Fibroblast of skin of back (primary cell): ENCODE results near the gene WDR27.
A peak's percentile ranks its signal among the peaks of the same experiment; 100 is the strongest.

Experiments
- DNase-seq: peaks from one replicate; pipeline ENCODE4 v3.0.0-alpha.2; 2013

Gene WDR27

DNA sequence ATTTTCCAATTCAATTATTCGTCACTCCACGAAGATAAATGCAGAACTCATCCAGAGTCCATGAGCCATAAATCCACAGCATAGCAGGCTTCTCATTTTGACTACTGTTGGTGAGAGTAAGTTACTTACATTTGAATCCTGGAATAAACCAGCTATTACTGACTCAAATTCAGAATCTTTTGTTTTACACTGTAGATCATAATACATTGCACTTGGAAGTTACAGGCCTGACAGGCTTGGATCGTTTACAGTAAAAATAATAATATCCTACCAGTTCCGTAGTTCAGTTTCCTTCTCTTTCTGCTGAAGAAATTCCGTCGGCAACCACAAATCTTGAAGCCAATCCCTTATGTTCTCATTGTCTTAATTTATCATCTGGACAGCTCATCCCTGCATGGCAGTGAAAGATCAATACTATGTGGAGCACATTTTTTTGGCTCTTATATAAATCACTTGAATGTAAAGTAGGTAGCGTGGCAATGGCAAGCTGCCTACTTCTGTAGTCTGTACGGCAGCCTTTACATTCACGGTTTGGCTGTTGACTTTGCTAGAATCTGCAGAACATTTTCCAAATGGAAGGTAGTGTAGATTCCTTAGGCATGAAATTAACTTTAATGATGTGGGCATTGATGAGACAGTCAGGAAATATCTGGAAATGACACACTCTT lies 142.9 kb downstream of the WDR27 start:
- DNase-seq: peak; percentile 47

DNA sequence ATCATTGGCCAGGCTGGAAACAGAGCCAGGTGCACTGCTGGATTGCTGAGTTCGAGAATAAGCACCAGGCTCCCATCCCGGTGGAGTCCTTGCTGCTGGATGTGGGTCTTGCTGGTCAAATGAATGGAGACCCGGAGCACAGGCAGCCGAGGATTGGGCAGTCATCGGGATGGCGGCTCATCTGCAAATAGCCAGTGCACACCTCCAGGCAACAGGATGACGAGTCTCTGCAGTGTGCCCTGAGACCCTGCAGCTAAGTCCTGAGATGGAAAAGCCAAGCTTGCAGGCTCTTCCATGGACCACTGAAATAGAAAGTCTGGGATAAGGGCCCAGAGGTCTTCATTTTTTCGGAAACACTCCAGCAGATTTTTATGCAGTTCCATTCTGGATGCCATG lies 143.5 kb downstream of the WDR27 start:
- no peak for DNase-seq

DNA sequence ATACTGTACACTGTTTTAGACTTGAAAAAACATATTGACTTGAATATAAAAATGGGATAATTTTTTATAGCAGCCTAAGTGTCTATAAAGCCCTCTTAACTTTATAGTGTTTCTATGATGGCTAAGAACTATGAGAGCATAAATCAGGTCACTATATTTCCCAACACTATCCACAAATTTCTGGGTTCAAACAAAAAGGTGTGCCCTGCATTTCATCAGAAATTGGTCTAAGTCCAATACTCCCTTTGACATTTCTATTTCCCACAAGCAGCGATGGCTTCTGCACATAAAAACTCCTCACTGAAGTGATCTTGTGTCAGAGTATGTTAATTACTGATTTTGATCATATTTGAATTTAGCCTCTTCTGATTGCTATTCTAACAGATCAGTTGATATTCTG lies 143.9 kb downstream of the WDR27 start:
- DNase-seq: no peak

DNA sequence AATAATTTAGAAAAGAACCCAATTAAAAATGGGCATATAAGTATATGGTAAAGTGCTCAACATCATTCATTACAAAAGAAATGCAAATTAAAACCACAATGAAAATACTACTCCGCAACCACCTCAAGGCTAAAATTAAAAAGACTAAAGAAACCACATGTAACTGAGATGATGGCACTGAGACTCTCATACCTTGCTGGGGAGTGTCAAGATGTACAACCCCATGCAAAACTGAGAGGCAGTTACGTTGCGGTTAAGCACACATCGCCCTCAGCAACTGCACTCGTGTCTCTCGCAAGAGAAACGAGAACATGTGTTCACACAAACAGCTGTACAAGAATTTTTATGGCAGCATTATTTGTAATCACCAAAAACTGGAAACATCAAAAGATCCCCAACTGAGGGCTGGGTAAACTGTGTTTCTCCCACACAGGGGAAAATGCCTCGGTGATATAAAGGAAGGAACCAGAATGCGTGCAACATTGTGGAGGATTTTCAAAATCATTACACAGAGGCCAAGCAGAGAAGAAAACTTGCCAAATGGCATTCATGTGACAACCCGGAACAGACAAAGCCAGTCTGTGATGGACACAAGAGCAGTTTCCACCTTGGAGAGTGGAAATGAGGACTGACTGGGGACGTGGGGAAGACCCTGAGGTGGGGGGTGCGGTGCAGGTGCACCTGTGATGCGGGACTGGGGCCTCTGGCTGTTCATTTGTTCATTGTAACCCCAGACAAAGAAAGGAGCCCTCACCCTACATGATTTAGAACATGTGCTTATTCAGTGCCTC lies 144.9 kb downstream of the WDR27 start:
- no peak for DNase-seq

DNA sequence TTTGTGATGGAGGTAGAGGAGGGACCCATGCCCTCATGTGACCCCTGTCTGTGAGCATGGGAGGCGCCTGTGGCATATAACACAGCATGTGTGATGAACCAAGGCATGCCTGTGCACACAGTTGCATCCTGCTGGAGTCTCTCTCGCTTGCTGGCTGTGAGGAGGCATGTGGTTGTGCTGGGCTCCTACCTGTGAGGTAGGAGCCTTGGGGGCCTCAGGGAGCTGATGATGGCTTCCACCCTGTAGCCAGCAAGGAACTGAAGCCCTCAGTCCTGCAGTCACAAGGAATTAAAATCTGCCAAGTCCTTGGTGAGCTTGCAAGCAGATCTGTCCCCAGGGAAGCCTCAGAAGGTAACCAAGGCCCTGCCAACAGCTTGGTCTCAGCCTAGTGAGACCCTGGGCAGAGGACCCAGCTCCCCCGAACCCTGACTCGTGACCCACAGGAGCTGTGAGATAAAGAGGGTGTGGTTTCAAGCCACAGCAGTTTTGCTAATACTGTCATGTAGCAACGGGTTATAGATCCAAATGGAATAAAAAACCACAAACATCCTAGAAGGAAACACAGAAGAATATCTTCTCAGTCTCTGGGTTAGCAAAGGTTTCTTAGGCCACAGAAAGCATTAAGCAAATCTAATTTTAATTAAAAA lies 145.7 kb downstream of the WDR27 start:
- no peak for DNase-seq

DNA sequence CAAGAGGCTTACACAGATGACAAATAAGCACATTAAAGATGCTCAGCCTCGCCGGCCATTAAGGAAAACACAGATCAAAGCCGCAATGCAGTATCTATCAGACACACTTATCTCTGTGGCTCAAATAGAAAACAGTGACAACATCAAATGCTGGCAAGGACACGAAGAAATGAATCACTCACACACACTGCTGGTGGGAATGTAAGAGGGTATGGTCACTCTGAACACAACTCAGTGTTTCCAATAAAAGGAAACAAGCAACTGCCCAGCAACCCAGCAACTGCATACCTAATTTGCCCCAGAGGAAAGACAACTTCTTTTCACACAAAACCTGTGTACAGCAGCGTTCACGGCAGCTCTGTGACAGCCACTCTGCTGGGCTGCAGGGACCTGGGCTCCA lies 155.8 kb downstream of the WDR27 start:
- peak; percentile 21 for DNase-seq

DNA sequence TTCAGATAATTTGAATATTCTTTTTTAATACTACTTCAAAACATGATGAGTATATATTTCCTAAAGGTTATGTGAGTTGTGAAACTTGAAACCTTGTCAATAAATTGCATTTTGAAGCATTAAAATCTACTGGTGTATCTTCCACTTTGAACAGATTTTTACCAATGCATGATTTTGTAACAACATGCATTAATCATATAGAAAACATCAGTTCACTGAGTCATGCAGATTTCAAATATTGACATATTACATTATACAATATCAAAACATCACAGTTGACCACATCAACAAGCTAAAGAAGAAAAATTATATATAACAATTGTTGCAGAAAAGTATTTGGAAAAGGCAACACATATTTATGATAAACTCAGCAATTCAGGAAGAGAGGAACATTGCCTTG lies 158.1 kb downstream of the WDR27 start:
- peak; percentile 15 for DNase-seq

DNA sequence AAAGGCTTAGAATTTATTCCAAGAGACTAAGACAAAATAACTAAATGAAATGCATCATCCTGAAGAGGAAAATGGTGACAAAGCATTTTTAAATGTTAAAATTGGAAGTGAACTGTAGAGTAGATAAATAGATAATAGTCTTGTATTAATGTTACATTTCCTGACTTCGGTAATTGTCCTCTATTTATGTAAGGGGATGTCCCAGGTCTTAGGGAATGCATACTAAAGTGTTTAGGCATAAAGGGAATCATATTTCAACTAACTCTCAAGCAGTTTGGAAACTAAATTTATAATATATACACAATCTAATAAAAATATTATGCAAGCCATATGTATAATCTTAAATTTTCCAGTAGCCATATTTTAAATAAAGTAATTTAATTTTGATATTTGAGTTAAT lies 159.3 kb downstream of the WDR27 start:
- peak; percentile 29 for DNase-seq

DNA sequence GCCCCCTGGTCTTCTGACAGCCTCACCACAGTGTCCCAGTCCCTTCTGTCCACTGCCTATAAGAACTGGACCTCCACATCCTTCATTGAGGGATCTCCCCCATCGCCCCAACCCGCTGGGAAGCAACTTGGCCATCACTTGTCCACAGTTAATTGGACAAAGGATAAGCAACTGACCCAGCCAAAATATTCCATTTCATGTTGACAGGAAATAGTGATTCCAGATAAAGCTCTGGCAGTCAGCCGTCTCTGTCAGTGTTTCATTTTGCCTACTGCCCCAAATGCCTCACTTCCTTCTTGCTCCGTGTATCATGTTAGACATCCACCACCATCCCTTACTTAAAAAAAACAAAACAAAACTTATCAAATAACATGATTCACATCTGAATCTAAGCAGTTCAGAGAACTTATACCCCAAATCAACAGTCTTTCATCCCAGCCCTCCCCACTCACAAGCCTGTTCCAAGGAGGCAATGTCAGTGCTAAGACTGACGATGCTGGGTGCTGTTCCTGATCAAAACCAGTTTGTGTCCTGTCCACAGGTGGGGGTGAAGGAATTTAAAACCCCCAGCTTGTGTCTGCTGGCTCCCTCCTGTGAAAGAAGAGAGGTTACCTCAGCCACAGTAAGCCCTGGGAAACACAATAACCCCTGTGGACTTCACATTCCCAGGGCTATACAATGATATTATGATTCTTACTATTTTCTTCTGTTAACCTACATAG lies 162.5 kb downstream of the WDR27 start:
- peak; percentile 25 for DNase-seq

DNA sequence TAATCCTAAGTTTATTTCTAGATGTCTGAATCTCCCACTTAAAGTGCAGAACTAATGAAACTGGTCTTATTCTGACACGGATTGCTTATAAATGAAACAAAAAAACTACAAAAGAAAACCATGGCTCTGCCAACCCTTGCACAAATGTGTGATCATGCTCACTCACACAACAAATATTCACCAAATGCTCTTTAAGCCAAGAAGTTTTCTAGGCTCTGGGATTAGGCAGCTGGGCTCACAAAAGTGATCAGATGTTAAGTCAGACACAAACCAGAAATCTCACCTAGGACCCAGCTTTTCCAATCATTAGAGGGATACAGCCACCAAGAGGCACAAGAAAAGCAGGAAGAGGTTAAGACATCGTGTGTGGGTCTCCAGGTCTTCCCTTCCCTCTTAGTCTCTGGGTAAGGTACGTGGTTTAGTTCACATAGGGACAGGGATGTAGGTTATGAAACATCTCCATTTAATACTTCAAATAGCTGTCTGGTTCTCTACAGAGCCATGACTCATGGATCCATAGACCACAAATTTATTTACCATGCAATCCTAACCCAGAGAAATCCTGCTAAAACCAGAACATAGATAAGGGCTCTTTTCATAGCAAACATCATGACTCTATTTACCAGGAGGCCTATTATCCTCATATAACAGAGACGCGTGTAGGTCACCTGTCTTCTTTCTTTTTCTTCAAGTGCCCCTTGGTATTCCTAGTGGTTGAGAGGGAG lies 165.2 kb downstream of the WDR27 start:
- DNase-seq: peak; percentile 62

DNA sequence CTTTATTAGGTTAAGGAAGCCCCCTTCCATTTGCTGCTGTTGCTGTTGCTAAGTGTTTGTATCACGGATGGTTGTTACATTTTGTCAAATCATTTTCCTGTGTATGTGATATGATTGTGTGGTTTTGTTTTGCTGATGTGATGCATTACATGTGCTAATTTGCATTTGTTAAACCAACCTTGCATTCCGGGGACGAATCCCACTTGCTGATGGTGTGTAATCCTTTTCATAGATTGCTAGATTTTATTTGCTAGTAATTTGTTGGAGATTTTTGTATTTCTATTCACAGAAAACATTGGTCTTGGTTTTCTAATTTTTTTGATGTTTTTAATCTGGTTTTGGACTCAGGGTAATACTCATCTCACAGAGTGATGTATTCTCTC lies 167.8 kb downstream of the WDR27 start:
- no peak for DNase-seq

DNA sequence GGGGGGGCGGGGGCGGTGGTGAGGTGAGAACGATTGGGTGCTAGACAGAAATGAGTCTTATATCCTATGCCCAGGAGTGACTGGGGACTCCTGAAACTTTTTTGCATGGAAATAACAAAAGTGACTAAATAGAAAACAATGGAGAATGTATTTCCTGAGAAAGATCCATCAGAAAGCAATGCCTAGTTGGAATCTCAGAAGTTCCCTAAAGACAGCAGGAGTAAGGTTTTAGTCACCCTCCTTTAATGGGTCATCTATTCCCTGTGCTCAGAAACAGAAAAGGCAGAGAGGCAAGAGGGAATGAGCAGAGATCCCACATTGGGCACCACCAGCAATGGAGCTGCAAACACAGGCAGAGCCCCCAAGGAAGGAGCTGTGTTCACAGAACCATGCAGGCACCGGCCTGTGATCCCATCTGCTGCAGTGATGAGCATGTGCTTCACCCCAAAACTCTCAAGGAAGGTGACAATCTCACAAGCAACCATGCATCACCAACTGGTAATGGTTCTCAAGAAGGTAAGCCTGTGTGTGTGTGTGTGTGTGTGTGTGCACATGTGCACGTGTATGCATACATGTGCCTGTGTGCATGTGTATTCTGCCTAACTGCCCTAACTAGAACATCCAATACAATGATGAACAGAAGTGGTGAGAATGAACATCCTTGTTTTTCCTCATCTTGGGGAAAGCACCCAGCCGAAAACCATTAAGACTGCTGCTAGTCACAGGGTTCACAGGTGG lies 168.4 kb downstream of the WDR27 start:
- no peak for DNase-seq

DNA sequence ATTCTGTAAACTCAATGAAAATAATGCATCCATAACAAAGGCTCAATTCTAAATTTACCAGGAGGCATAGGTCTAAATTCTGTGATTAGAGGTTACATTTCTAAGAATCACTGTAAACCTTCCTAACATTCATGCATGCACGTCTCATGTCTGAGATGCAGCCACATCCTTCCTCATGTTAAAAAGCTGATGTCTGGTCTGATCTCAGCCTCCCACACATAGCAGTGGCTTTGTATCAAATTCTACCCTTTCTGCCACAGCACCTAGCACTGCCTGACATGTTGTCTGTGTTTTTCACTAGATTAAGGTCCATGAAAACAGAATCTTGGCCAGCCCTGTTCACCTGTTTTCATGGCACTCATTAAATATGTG lies 171.1 kb downstream of the WDR27 start:
- no peak for DNase-seq

DNA sequence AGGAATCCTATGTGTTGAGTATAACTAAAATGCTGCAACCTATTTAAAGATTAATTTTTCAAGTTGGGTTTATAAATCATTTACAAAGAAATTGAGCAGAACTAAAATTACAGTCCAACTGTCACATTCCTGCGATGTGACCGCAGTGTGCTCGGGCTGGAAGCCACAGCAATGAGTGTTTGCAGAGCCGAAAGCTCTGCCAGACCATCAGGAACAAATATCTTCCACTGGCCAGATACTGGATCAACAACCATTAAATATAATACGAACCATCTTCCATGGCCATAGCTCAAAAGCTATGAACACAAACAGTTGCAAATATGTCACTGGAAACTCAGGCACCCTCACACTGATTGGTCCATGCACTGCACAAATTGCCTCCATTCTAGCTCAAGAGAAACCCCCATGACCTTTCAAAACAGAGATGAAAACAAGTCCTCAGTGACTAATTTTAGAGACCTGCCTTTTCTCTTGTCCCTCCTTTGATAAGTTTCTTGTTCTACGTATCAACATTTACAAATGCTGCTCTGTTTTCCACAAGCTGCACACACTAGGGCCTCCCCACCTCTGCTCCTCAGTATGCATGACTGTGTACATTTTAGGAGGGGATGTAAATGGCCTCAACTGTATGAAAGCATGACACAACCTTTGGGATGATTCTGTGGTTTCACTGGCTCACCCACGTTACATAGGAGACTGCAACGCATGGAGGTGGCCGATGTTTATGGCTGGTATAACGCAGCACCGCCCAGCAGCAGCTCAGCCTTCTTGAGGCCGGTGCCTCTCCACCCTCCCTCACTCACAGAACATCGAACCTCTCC lies 171.7 kb downstream of the WDR27 start:
- DNase-seq: peak; percentile 77

DNA sequence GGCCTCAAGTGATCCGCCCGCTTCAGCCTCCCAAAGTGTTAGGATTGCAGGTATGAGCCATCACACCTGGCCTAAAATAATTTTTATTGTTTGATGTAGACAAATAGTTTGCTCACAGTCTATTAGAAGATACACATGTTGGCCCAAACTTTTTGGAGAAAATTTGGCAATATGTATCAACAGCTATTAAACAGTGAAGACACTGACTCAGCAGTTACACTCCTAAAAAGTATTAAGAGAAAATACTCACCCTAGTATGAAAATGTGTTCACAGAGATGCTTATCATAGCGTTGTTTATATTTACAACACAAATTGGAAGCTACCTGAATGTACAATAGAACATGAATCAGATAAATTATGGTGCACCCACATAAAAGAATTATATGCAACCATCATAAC lies 173.1 kb downstream of the WDR27 start:
- no peak for DNase-seq

DNA sequence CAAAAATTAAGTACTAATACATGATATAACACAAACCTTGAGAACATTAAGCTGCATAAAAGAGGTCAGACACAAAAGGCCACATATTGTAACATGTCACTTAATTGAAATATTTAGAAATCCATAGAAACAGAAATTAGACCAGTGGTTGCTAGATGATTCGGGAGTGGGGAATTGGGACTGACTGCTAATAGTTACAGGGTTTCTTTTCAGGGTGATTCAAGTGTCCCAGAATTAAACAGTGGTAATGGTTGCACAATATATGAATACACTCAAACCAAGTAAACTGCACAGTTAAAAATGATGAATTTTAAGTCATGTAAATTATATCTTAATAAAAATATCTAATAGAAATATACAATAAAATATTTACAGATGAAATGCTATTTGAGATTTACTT lies 174.5 kb downstream of the WDR27 start:
- DNase-seq: peak; percentile 34

DNA sequence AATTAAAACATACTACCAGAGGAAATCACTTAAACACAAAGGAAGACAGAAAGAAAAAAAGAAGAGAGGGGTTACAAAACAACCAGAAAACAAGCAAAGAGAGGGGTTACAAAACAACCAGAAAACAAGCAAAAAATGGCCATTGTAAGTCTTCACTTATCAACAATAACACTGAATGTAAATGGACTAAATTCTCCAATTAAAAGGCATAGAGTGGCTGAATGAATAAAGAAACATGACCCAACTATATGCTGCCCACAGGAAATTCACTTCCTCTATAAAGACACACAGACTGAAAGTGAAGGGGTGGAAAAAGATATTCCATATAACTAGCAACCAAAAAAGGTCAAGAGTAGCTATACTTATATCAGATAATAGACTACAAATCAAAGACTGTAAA lies 180.0 kb downstream of the WDR27 start:
- DNase-seq: no peak

DNA sequence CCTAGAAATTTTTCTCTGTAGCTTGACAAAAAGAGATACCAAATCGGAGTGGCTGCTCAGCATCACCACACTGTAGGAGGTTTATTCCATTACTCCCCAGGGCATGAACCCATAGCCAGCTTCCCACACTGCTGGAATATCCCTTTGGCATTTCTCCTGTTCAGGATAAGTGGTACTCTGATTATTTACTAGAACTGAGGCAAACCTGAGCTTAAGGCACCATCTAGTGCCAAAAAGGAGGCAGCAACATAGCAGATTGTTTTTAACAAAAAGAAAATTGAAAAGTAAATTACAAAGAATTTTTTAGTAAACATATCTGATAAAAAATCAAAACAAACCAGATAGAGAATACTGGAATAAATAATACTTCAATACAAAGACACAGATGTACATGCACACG lies 181.7 kb downstream of the WDR27 start:
- DNase-seq: no peak

DNA sequence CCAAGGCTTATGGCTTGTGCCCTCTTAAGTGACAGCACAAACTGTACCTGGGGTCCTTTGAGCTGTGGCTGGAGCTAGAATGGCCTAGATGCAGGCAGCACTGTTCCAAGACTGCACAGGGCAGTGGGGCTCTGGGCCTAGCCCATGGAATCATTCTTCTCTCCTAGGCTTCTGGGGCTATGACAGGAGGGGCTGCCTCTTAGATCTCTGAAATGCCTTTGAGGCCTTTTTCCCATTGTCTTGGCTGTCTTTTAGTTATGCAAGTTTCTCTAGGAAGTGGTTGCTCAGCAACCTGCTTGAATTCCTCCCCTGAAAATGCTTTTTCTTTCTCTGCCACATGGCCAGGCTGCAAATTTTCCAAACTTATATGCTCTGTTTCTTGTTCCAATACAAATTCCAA lies 183.4 kb downstream of the WDR27 start:
- no peak for DNase-seq

DNA sequence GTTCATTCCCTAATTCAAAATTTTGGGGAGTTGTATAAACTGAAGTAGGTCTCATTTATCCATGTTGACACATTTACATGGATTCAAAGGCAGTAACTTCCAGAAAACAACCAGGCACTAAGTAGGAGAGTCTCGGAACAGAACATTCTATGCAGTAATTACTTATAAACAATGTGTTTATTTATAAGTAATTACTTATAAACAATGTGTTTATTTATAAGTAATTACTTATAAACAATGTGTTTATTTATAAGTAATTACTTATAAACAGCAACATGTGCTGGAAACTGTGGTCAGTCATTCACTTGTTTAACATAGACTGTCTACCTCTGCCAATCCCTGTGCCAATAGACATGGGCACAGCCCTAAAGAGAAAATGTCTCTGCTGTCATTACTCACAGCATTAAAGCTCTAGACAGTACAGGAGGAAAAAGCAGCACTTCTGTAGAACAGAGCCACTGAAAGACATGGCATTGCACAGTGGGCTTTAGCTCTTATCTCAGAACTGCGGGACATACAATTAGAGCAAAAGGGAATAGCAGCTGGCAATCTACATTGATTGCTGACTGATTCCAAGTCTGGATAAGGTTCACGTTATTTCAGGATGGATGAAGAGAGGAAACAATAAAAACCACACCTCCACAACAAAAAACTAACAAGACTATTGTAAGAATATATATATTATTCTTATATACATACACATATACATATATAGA lies 188.2 kb downstream of the WDR27 start:
- no peak for DNase-seq
